HepG2 (cell line): ENCODE measurements around the gene RETN. TPM values are rescaled to one million over a fixed set of nuclear protein-coding genes. Genes with fewer than 3 reads are reported as not detected.

Experiments used
- CBX2 ChIP-seq, 2 experiments: fragments of 200-600 bp in 1 of 2; sonication (generic); formaldehyde crosslinking in 1 of 2; IDR thresholded peaks; 2 replicates each; pipeline versions ENCODE4 v1.7.0 to v1.8.1; 2018 to 2022; ENCODE audit warnings: low read depth in 2 of 2, low read length in 1 of 2, mild to moderate bottlenecking in 1 of 2, missing genetic modification reagents in 1 of 2
- DBP ChIP-seq: sonication (generic); formaldehyde crosslinking; IDR thresholded peaks from 2 replicates; pipeline ENCODE4 v1.4.0; 2020; ENCODE audit warnings: missing genetic modification reagents; ENCODE audit errors: not compliant biosample characterization
- ELF3 ChIP-seq: IDR thresholded peaks from 2 replicates; pipeline ENCODE4 v1.6.1; 2016; ENCODE audit warnings: missing genetic modification reagents, missing compliant biosample characterization
- GATAD1 ChIP-seq: IDR thresholded peaks from 2 replicates; pipeline ENCODE4 v1.6.1; 2016; ENCODE audit warnings: missing genetic modification reagents, missing compliant biosample characterization
- HNF4A ChIP-seq: sonication (generic); formaldehyde crosslinking; IDR thresholded peaks from 2 replicates; pipeline ENCODE4 v1.4.0; 2020; ENCODE audit warnings: missing genetic modification reagents
- KLF16 ChIP-seq, 2 experiments: sonication (generic) in 1 of 2; formaldehyde crosslinking in 1 of 2; IDR thresholded peaks; 2 replicates each; pipeline versions ENCODE4 v1.6.1 to v1.8.0; 2016 to 2023; ENCODE audit warnings: missing genetic modification reagents in 2 of 2, missing compliant biosample characterization in 1 of 2
- MED1 ChIP-seq: sonication (generic); formaldehyde crosslinking; IDR thresholded peaks from 2 replicates; pipeline ENCODE4 v1.4.0; 2020; ENCODE audit warnings: missing genetic modification reagents
- SALL2 ChIP-seq: sonication (generic); formaldehyde crosslinking; IDR thresholded peaks from 2 replicates; pipeline ENCODE4 v1.8.1; 2023; ENCODE audit warnings: mild to moderate bottlenecking, missing genetic modification reagents, inconsistent platforms
- SAP130 ChIP-seq: IDR thresholded peaks from 2 replicates; pipeline ENCODE4 v1.6.1; 2016; ENCODE audit warnings: low read depth
- SMAD3 ChIP-seq: sonication (generic); formaldehyde crosslinking; IDR thresholded peaks from 2 replicates; pipeline ENCODE4 v1.4.0; 2020; ENCODE audit warnings: missing genetic modification reagents
- SOX13 ChIP-seq, 3 experiments: fragments of 450-650 bp in 1 of 3; sonication (generic) in 1 of 3; formaldehyde crosslinking in 1 of 3; IDR thresholded peaks in 2 of 3; conservative IDR thresholded peaks in 1 of 3; 2 replicates each; pipeline versions ENCODE4 v1.5.0 to v1.6.1; 2016 to 2020; ENCODE audit warnings: antibody characterized with exemption in 1 of 3, mild to moderate bottlenecking in 1 of 3, missing compliant biosample characterization in 1 of 3, missing genetic modification reagents in 1 of 3, moderate library complexity in 1 of 3
- SRY ChIP-seq: sonication (generic); formaldehyde crosslinking; IDR thresholded peaks from 2 replicates; pipeline ENCODE4 v1.8.0; 2022; ENCODE audit warnings: mild to moderate bottlenecking, missing genetic modification reagents
- TEF ChIP-seq: sonication (generic); formaldehyde crosslinking; IDR thresholded peaks from 2 replicates; pipeline ENCODE4 v1.5.0; 2020; ENCODE audit warnings: missing genetic modification reagents
- TGIF2 ChIP-seq: IDR thresholded peaks from 2 replicates; pipeline ENCODE4 v1.6.1; 2016; ENCODE audit warnings: control low read depth, missing compliant biosample characterization
- TMF1 ChIP-seq: sonication (generic); formaldehyde crosslinking; IDR thresholded peaks from 2 replicates; pipeline ENCODE4 v1.8.1; 2022; ENCODE audit warnings: low read depth, missing genetic modification reagents
- ZBTB38 ChIP-seq: sonication (generic); formaldehyde crosslinking; IDR thresholded peaks from 2 replicates; pipeline ENCODE4 v1.5.1; 2020; ENCODE audit warnings: mild to moderate bottlenecking, missing genetic modification reagents
- ZNF12 ChIP-seq: sonication (generic); formaldehyde crosslinking; IDR thresholded peaks from 2 replicates; pipeline ENCODE4 v1.5.0; 2020; ENCODE audit warnings: missing genetic modification reagents
- ZNF234 ChIP-seq: sonication (generic); formaldehyde crosslinking; conservative IDR thresholded peaks from 2 replicates; pipeline ENCODE4 v1.5.1; 2020; ENCODE audit warnings: mild to moderate bottlenecking, missing genetic modification reagents
- ZNF484 ChIP-seq: sonication (generic); formaldehyde crosslinking; IDR thresholded peaks from 2 replicates; pipeline ENCODE4 v1.5.1; 2020; ENCODE audit warnings: mild to moderate bottlenecking, low read depth, missing genetic modification reagents, borderline replicate concordance
- ZNF543 ChIP-seq: sonication (generic); formaldehyde crosslinking; IDR thresholded peaks from 2 replicates; pipeline ENCODE4 v1.4.0; 2020; ENCODE audit warnings: mild to moderate bottlenecking, missing genetic modification reagents
- ZNF660 ChIP-seq: sonication (generic); formaldehyde crosslinking; IDR thresholded peaks from 2 replicates; pipeline ENCODE4 v1.5.1; 2020; ENCODE audit warnings: mild to moderate bottlenecking, low read depth, missing genetic modification reagents, borderline replicate concordance
- ZNF670 ChIP-seq: sonication (generic); formaldehyde crosslinking; IDR thresholded peaks from 2 replicates; pipeline ENCODE4 v1.8.0; 2022; ENCODE audit warnings: mild to moderate bottlenecking, missing genetic modification reagents, borderline replicate concordance
- ZNF674 ChIP-seq: sonication (generic); formaldehyde crosslinking; IDR thresholded peaks from 2 replicates; pipeline ENCODE4 v1.5.0; 2020; ENCODE audit warnings: low read depth, mild to moderate bottlenecking, missing genetic modification reagents
- ZNF678 ChIP-seq: sonication (generic); formaldehyde crosslinking; IDR thresholded peaks from 2 replicates; pipeline ENCODE4 v1.4.0; 2020; ENCODE audit warnings: mild to moderate bottlenecking, missing genetic modification reagents
- polyA plus RNA-seq, 8 experiments: library from polyadenylated mRNA; depleted of rRNA in 3 of 8; stranded (reverse) in 7 of 8; unstranded in 1 of 8; fragments of >200 nt; fragmentation: Illumina TruSeq in 4 of 8; extraction: Trizol in 4 of 8; gene quantifications; 2 replicates each; pipeline versions ENCODE4 v1.2.1 to v1.2.3, GENCODE V29; 2011 to 2016; ENCODE audit warnings: low read depth in 4 of 8, missing spikeins in 1 of 8, mixed read lengths in 1 of 8; ENCODE audit not compliant: insufficient read depth in 1 of 8
- total RNA-seq, 5 experiments: library from RNA; depleted of rRNA; stranded (reverse); fragments of >200 nt; fragmentation: Illumina TruSeq; extraction: Trizol; gene quantifications; 2 replicates each; pipeline ENCODE4 v1.2.3, GENCODE V29; 2016; ENCODE audit warnings: low read depth in 1 of 5
- TF ChIP-seq, protein P1 (sequence below), 2 experiments: sonication (generic) in 1 of 2; formaldehyde crosslinking in 1 of 2; IDR thresholded peaks; 2 replicates each; pipeline versions ENCODE4 v1.4.0 to v1.6.1; 2018 to 2020; ENCODE audit warnings: missing genetic modification reagents in 2 of 2, borderline replicate concordance in 1 of 2, low read depth in 1 of 2, mild to moderate bottlenecking in 1 of 2, missing biosample characterization in 1 of 2
- TF ChIP-seq, protein P2 (sequence below): sonication (generic); formaldehyde crosslinking; IDR thresholded peaks from 2 replicates; pipeline ENCODE4 v1.8.0; 2022; ENCODE audit warnings: missing genetic modification reagents, mild to moderate bottlenecking, borderline replicate concordance

The RETN gene
- total and polyA plus RNA-seq, 2 of the 13 experiments (the other 11 are each of a cell fraction or from before 2014, with no cell fraction given): not detected

GRCh38 chr19:7629347-7630054 lies 39.3 kb upstream of the RETN start, which contains the start of the genes PET100 and XAB2 (continued):
- TF ChIP-seq ZNF234 (CRISPR knock-in tag): no peak
- TF ChIP-seq, protein P1, sequence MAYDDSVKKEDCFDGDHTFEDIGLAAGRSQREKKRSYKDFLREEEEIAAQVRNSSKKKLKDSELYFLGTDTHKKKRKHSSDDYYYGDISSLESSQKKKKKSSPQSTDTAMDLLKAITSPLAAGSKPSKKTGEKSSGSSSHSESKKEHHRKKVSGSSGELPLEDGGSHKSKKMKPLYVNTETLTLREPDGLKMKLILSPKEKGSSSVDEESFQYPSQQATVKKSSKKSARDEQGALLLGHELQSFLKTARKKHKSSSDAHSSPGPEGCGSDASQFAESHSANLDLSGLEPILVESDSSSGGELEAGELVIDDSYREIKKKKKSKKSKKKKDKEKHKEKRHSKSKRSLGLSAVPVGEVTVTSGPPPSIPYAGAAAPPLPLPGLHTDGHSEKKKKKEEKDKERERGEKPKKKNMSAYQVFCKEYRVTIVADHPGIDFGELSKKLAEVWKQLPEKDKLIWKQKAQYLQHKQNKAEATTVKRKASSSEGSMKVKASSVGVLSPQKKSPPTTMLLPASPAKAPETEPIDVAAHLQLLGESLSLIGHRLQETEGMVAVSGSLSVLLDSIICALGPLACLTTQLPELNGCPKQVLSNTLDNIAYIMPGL (CRISPR knock-in tag; IDR thresholded peaks at IDR 0.05; ENCODE audit: borderline replicate concordance in 1 of 2, low read depth in 1 of 2): peak in 1 of 2 experiments; percentile 50; a peak in 1 of 4 replicates
- TF ChIP-seq ZNF12 (CRISPR knock-in tag): no peak
- TF ChIP-seq KLF16 (CRISPR knock-in tag; IDR thresholded peaks at IDR 0.05): no peak; a peak in 1 of 4 replicates
- TF ChIP-seq CBX2 (IDR thresholded peaks at IDR 0.05; ENCODE audit: low read depth, low read length): no peak
- no peak for TF ChIP-seq CBX2 (CRISPR knock-in tag; IDR thresholded peaks at IDR 0.05; ENCODE audit: low read depth)
- TF ChIP-seq SRY (CRISPR knock-in tag): no peak
- TF ChIP-seq TGIF2: no peak
- TF ChIP-seq SAP130: peak; percentile 96
- 0 out of 2 replicates have a peak, but pooled peaks have one; percentile 16 for TF ChIP-seq HNF4A (CRISPR knock-in tag)
- no peak for TF ChIP-seq ZNF543 (CRISPR knock-in tag)
- no peak for TF ChIP-seq SOX13 (IDR thresholded peaks at IDR 0.05)
- 0 out of 4 replicates have a peak, but pooled peaks of 1 of the 2 experiments have one; percentile 4 for TF ChIP-seq SOX13 (CRISPR knock-in tag; conservative IDR thresholded peaks at IDR 0.05 in 1 of 2, IDR thresholded peaks at IDR 0.05 in 1 of 2)
- no peak for TF ChIP-seq ZNF670 (CRISPR knock-in tag)
- TF ChIP-seq GATAD1 (CRISPR knock-in tag): peak; percentile 99
- no peak for TF ChIP-seq ZNF674 (CRISPR knock-in tag)
- TF ChIP-seq, protein P2, sequence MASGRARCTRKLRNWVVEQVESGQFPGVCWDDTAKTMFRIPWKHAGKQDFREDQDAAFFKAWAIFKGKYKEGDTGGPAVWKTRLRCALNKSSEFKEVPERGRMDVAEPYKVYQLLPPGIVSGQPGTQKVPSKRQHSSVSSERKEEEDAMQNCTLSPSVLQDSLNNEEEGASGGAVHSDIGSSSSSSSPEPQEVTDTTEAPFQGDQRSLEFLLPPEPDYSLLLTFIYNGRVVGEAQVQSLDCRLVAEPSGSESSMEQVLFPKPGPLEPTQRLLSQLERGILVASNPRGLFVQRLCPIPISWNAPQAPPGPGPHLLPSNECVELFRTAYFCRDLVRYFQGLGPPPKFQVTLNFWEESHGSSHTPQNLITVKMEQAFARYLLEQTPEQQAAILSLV: no peak
- TF ChIP-seq MED1 (CRISPR knock-in tag): 0 out of 2 replicates have a peak, but pooled peaks have one; percentile 38
- no peak for TF ChIP-seq TEF (CRISPR knock-in tag)
- 0 out of 2 replicates have a peak, but pooled peaks have one; percentile 18 for TF ChIP-seq SMAD3
- TF ChIP-seq TMF1 (CRISPR knock-in tag): no peak
- TF ChIP-seq ZNF484 (CRISPR knock-in tag): no peak
- TF ChIP-seq ZBTB38 (CRISPR knock-in tag): no peak
- no peak for TF ChIP-seq ZNF678 (CRISPR knock-in tag)
- no peak for TF ChIP-seq ELF3 (CRISPR knock-in tag)
- TF ChIP-seq ZNF660 (CRISPR knock-in tag): no peak
- TF ChIP-seq SALL2: peak; percentile 79; the same call in 1 of the 2 replicates
- TF ChIP-seq DBP (CRISPR knock-in tag): peak; percentile 69
